Nephron (organoid): ENCODE results near the gene TMEM179.
A peak's percentile ranks its signal among the peaks of the same experiment; 100 is the strongest.
"Not testable (repeated sequence)": the region's sequence is repeated elsewhere in the genome, so short reads cannot be mapped to it uniquely, and the experiment has no call there.

Experiments
- H3K27ac Mint-ChIP-seq, 3 experiments: 2 replicates each; pipeline ENCODE4 v1.8.0; 2020; ENCODE audit warnings: mixed read lengths in 3 of 3, mild to moderate bottlenecking in 2 of 3, moderate library complexity in 1 of 3
- H3K27me3 Mint-ChIP-seq: 2 replicates; pipeline ENCODE4 v1.8.0; 2021; ENCODE audit warnings: low read depth, mild to moderate bottlenecking, moderate library complexity, mixed read lengths
- H3K36me3 Mint-ChIP-seq: 2 replicates; pipeline ENCODE4 v1.8.0; 2020; ENCODE audit warnings: low read depth, mixed read lengths
- H3K4me1 Mint-ChIP-seq: 2 replicates; pipeline ENCODE4 v1.8.0; 2020; ENCODE audit warnings: mixed read lengths
- H3K4me3 Mint-ChIP-seq, 3 experiments: 2 replicates each; pipeline ENCODE4 v1.8.0; 2020; ENCODE audit warnings: mild to moderate bottlenecking in 3 of 3, mixed read lengths in 3 of 3, moderate library complexity in 2 of 3
- H3K9me3 Mint-ChIP-seq: 2 replicates; pipeline ENCODE4 v1.8.0; 2020; ENCODE audit warnings: mixed read lengths
- TF ChIP-seq, protein P1 (sequence below), 3 experiments: fragments of 200-600 bp; sonication (generic); IDR thresholded peaks; one replicate each; pipeline ENCODE4 v1.5.0; 2021; ENCODE audit warnings: antibody characterized with exemption in 3 of 3; ENCODE audit not compliant: unreplicated experiment in 3 of 3

TMEM179 gene

DNA sequence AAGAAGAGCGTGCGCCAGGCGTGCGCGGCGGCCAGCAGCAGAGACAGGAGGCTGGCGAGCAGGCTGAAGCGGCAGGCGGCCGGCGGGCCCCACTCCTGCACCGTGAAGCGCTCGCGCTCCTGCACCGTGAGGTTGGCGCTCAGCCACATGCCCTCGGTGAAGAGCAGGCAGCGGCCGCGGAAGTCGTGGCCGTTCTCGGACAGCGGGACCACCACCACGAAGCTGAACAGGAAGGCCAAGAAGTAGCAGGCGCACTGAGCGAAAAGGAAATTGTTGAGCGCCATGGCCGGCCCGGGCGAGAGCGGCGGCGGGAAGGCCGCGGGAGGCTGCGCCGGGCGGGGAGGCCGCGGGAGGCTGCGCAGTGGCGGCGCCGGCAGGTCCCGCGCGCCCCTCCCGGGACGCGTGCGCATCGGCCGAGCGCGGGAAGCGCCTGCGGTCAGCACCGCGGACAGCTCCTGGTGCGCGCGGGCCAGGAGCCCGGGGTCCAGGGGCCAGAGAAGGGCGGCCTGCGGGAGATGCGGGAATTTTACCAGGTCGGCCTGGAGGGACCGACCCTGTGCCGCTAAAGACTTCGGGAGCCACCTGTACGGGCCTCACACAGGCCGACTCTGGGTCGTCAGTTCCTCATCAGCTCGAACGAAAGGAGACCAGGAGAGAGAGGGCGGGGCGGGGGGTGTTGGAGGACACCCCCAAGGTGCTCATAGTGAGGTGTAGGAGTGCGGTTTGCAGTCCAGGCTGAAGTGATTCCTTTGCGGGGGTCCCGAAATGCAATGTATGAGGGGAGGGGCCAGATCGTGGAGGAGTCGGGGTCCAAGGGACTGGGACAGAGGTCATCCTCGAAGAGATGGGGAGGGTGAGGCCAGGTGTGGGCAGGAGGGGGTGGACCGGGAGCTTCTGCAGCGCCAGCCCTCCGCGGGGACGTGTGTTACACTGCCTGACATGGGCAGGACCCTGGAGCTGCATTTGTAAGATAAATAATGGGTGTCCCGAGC lies at the start of gene TMEM179:
TMEM179 (minus strand) TSS at position 315 of the 992 bp plus-strand sequence; CDS start at position 284, 31 bp downstream.
- TF ChIP-seq, protein P1, sequence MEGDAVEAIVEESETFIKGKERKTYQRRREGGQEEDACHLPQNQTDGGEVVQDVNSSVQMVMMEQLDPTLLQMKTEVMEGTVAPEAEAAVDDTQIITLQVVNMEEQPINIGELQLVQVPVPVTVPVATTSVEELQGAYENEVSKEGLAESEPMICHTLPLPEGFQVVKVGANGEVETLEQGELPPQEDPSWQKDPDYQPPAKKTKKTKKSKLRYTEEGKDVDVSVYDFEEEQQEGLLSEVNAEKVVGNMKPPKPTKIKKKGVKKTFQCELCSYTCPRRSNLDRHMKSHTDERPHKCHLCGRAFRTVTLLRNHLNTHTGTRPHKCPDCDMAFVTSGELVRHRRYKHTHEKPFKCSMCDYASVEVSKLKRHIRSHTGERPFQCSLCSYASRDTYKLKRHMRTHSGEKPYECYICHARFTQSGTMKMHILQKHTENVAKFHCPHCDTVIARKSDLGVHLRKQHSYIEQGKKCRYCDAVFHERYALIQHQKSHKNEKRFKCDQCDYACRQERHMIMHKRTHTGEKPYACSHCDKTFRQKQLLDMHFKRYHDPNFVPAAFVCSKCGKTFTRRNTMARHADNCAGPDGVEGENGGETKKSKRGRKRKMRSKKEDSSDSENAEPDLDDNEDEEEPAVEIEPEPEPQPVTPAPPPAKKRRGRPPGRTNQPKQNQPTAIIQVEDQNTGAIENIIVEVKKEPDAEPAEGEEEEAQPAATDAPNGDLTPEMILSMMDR (IDR thresholded peaks at IDR 0.05; ENCODE audit: unreplicated experiment in 3 of 3), result no peak
- H3K4me3 Mint-ChIP-seq, result peak within 1 kb of the TSS; percentile 72 to 78 (median 73)
- no peak within 1 kb of the TSS for H3K27ac Mint-ChIP-seq
- peaks cover 3% of the 10 kb centered on the region for H3K9me3 Mint-ChIP-seq
- H3K27me3 Mint-ChIP-seq, result peaks cover 87% of the 10 kb centered on the region
- H3K36me3 Mint-ChIP-seq, result no peaks in the 10 kb centered on the region
- H3K4me1 Mint-ChIP-seq, result peaks cover 6% of the 10 kb centered on the region

DNA sequence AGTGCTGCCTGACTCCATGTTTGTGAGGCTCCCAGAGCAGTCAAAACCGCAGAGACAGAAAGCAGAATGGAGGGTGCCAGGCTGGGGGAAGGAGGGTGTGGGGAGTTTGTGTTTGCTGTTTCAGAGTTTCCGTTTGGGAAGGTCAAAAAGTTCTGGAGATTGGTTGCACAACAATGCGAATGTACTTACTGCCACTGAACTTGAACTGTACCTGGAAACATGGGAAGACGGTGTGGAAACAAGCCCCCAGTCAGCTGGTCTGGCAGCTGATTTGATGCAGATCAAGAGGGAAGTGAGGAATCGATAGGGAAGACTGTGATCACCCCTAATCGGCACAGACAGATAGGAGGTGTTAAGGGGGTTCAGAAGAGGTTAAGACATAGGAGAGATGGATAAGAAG lies 49.5 kb upstream of the TMEM179 start:
- peaks cover 4% of the 10 kb centered on the region for H3K27me3 Mint-ChIP-seq
- no peak overlapping the region for H3K4me3 Mint-ChIP-seq
- TF ChIP-seq, protein P1 (IDR thresholded peaks at IDR 0.05; ENCODE audit: unreplicated experiment in 3 of 3), result no peak
- peaks cover 12% of the 10 kb centered on the region for H3K36me3 Mint-ChIP-seq
- peak overlapping the region in 1 of 3 experiments; percentile 72 for H3K27ac Mint-ChIP-seq
- peaks cover 26% of the 10 kb centered on the region for H3K4me1 Mint-ChIP-seq
- peaks cover 16% of the 10 kb centered on the region for H3K9me3 Mint-ChIP-seq

DNA sequence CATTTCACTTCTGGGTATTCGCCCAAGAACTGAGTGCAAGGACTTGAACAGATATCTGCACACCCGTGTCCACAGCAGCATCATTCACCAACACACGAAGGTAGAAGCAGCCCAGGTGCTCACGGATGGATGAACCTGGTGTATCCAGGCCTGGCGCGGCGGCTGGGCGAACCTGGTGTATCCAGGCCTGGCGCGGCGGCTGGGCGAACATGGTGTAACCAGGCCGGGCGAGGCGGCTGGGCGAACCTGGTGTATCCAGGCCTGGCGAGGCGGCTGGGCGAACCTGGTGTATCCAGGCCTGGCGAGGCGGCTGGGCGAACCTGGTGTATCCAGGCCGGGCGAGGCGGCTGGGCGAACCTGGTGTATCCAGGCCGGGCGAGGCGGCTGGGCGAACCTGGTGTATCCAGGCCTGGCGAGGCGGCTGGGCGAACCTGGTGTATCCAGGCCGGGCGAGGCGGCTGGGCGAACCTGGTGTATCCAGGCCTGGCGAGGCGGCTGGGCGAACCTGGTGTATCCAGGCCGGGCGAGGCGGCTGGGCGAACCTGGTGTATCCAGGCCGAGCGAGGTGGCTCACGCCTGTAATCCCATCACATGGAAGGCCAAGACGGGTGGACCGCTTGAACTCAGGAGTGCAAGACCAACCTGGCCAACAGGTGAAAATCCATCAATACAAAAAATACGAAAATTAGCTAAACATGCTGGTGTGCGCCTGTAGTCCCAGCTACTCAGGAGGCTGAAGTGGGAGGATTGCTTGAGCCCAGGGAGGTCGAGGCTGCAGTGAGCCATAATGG lies 48.8 kb upstream of the TMEM179 start:
- Mint-ChIP-seq H3K9me3 (peaks cover 16% of the 10 kb centered on the region), H3K4me1 (peaks cover 26% of the 10 kb centered on the region), H3K36me3 (peaks cover 12% of the 10 kb centered on the region)
- H3K4me3 Mint-ChIP-seq, H3K27me3 Mint-ChIP-seq, H3K27ac Mint-ChIP-seq: not testable (repeated sequence)

DNA sequence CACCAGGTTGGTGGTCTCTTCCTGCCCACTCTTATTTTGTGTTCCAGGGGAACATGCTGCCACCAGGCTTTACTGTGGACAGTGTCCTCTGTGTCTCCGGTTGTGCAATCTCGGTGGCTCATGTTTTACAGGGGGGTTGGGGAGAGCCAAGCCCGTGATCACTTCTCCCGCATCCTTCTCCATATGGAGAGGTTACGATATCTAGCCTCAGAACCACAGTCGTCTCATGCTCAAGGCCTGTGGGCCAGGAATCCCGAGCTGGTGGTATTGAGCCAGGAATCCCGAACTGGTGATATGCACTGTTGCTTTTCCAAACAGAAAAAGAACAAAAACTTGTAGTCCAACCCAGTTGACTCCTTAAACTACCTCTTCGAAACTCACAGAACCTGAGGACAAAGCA lies 47.8 kb upstream of the TMEM179 start:
- Mint-ChIP-seq H3K27ac (no peak overlapping the region), H3K9me3 (peaks cover 16% of the 10 kb centered on the region), H3K4me1 (peaks cover 18% of the 10 kb centered on the region), H3K27me3 (peaks cover 4% of the 10 kb centered on the region), H3K36me3 (peaks cover 12% of the 10 kb centered on the region), H3K4me3 (peak overlapping the region in 2 of 3 experiments; percentile 17 to 54)
- TF ChIP-seq, protein P1 (IDR thresholded peaks at IDR 0.05; ENCODE audit: unreplicated experiment in 3 of 3), result no peak

DNA sequence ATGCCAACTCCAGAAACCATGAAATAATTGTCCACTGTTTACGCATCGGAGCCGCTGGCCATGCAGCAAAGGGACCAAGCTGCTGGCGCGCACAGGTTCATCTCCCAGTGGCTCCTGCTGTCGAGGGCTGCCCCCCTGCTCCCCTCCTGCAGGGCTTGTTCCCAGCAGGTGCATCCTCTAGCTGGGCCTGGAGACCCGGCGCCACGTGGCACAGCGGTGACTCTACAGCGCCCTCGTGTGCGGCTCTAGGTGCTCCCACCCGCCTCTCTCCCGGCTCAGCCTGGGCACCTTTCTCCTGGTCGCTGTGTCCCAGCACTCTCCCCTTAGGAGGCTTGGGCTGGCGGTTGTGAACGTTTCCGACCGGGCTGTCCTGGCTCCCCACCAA lies 47.3 kb upstream of the TMEM179 start:
- Mint-ChIP-seq H3K27ac (no peak overlapping the region), H3K4me1 (peaks cover 18% of the 10 kb centered on the region), H3K27me3 (peaks cover 4% of the 10 kb centered on the region), H3K4me3 (no peak overlapping the region), H3K36me3 (peaks cover 12% of the 10 kb centered on the region), H3K9me3 (peaks cover 16% of the 10 kb centered on the region)
- TF ChIP-seq, protein P1 (IDR thresholded peaks at IDR 0.05; ENCODE audit: unreplicated experiment in 3 of 3), result no peak
